Measurements from ENCODE around the gene TUBB2B. TPM values are rescaled to one million over a fixed set of nuclear protein-coding genes. Genes with fewer than 3 reads are reported as not detected.

The TUBB2B gene
- total RNA-seq, 1 experiment from 2014 or later, result 3.0 TPM

GRCh38 chr6:3258720-3259490, 31.5 kb upstream of the TUBB2B start, which contains the start of gene PSMG4:
Gene PSMG4 (plus strand): TSS chr6:3258947. CDS start chr6:3259023, 76 bp downstream.
- peak within 1 kb of the TSS; percentile 94 for H3K4me3 Mint-ChIP-seq (ENCODE audit: low read depth, unreplicated experiment)
- intact Hi-C loops (cut with micrococcal nuclease; ENCODE audit: unreplicated experiment), result no loop called here
- no peak for TF ChIP-seq CTCF (IDR thresholded peaks at IDR 0.05; ENCODE audit: unreplicated experiment)

GRCh38 chr6:3258201-3258600, 30.7 kb upstream of the TUBB2B start:
- peak overlapping the region; percentile 94 for H3K4me3 Mint-ChIP-seq (ENCODE audit: low read depth, unreplicated experiment)
- peaks cover 29% of the 10 kb centered on the region for H3K27me3 Mint-ChIP-seq (ENCODE audit: unreplicated experiment)
- DNase-seq, result no peak
- peaks cover 3% of the 10 kb centered on the region for H3K4me1 Mint-ChIP-seq (ENCODE audit: low read depth, unreplicated experiment)
- no peak overlapping the region for H3K27ac Mint-ChIP-seq (ENCODE audit: unreplicated experiment)
- BruUV-seq (replicated peaks), result no TSS peak
- CTCF ChIA-PET, result interaction anchor here (0.6 kb wide), 1 partner anchor 259 kb away, joined by 3 read pairs; no protein-coding TSS in a partner anchor
- intact Hi-C loops (cut with micrococcal nuclease; ENCODE audit: unreplicated experiment), result no loop called here
- H3K36me3 Mint-ChIP-seq (ENCODE audit: insufficient read depth, unreplicated experiment), result peaks cover 11% of the 10 kb centered on the region
- H3K9me3 Mint-ChIP-seq (ENCODE audit: low read depth, unreplicated experiment), result no peaks in the 10 kb centered on the region
- TF ChIP-seq CTCF (IDR thresholded peaks at IDR 0.05; ENCODE audit: unreplicated experiment), result no peak

More at GRCh38 chr6:3258720-3259490, 31.5 kb upstream of the TUBB2B start, which contains the start of gene PSMG4:
- CTCF ChIA-PET, result interaction anchor here (0.6 kb wide), 1 partner anchor 260 kb away, joined by 3 read pairs; no protein-coding TSS in a partner anchor
- no peaks in the 10 kb centered on the region for H3K9me3 Mint-ChIP-seq (ENCODE audit: low read depth, unreplicated experiment)
- H3K4me1 Mint-ChIP-seq (ENCODE audit: low read depth, unreplicated experiment), result peaks cover 9% of the 10 kb centered on the region
- BruUV-seq (replicated peaks), result no TSS peak
- peak within 1 kb of the TSS; percentile 86 for H3K27ac Mint-ChIP-seq (ENCODE audit: unreplicated experiment)
- peaks cover 11% of the 10 kb centered on the region for H3K36me3 Mint-ChIP-seq (ENCODE audit: insufficient read depth, unreplicated experiment)
- DNase-seq, result peak; percentile 93
- peaks cover 29% of the 10 kb centered on the region for H3K27me3 Mint-ChIP-seq (ENCODE audit: unreplicated experiment)

GRCh38 chr6:3253597-3253961, 26.1 kb upstream of the TUBB2B start:
- CTCF ChIA-PET, result no interaction called here
- no peak for DNase-seq
- no peaks in the 10 kb centered on the region for H3K36me3 Mint-ChIP-seq (ENCODE audit: insufficient read depth, unreplicated experiment)
- no peak overlapping the region for H3K4me3 Mint-ChIP-seq (ENCODE audit: low read depth, unreplicated experiment)
- no TSS peak for BruUV-seq (replicated peaks)
- TF ChIP-seq CTCF (IDR thresholded peaks at IDR 0.05; ENCODE audit: unreplicated experiment), result no peak
- H3K9me3 Mint-ChIP-seq (ENCODE audit: low read depth, unreplicated experiment), result no peaks in the 10 kb centered on the region
- H3K27me3 Mint-ChIP-seq (ENCODE audit: unreplicated experiment), result peaks cover 53% of the 10 kb centered on the region
- peaks cover 18% of the 10 kb centered on the region for H3K4me1 Mint-ChIP-seq (ENCODE audit: low read depth, unreplicated experiment)
- intact Hi-C loops (cut with micrococcal nuclease; ENCODE audit: unreplicated experiment), result no loop called here
- H3K27ac Mint-ChIP-seq (ENCODE audit: unreplicated experiment), result no peak overlapping the region

GRCh38 chr6:3252861-3253596, 25.6 kb upstream of the TUBB2B start:
- BruUV-seq (replicated peaks), result no TSS peak
- Mint-ChIP-seq H3K4me3 (ENCODE audit: low read depth, unreplicated experiment) (no peak overlapping the region), H3K36me3 (ENCODE audit: insufficient read depth, unreplicated experiment) (peaks cover under 1% of the 10 kb centered on the region), H3K4me1 (ENCODE audit: low read depth, unreplicated experiment) (peaks cover 18% of the 10 kb centered on the region), H3K9me3 (ENCODE audit: low read depth, unreplicated experiment) (no peaks in the 10 kb centered on the region), H3K27ac (ENCODE audit: unreplicated experiment) (no peak overlapping the region), H3K27me3 (ENCODE audit: unreplicated experiment) (peaks cover 53% of the 10 kb centered on the region)
- intact Hi-C loops (cut with micrococcal nuclease; ENCODE audit: unreplicated experiment), result no loop called here
- CTCF ChIA-PET, result interaction anchor here (1.3 to 2.0 kb wide), 2 partner anchors 95 to 105 kb away, joined by 3 to 10 read pairs; partner anchors contain the start of gene TUBB2A
- no peak for TF ChIP-seq CTCF (IDR thresholded peaks at IDR 0.05; ENCODE audit: unreplicated experiment)
- DNase-seq, result no peak
